Smooth muscle cell of the coronary artery (primary cell): ENCODE results near the gene YTHDF2. TPM values are rescaled to one million over a fixed set of nuclear protein-coding genes. Genes with fewer than 3 reads are reported as not detected.

Experiments used
- total RNA-seq: library from RNA; depleted of rRNA; stranded (reverse); fragments of >200 nt; gene quantifications from 2 replicates; pipeline ENCODE4 v1.2.3, GENCODE V29; 2014; ENCODE audit warnings: low replicate concordance

The YTHDF2 gene
- 37.4 and 46.9 TPM in 2 replicates for total RNA-seq

GRCh38 chr1:28736450-28737306, at the start of gene YTHDF2:
YTHDF2 (plus strand) TSS chr1:28736940; CDS start chr1:28737121, 181 bp downstream.

GRCh38 chr1:28811766-28812668, 75.3 kb downstream of the YTHDF2 start, which contains the start of gene OPRD1:
OPRD1 (plus strand) TSS chr1:28812170; CDS start chr1:28812384, 214 bp downstream.

Other genes with a start within 250 kb of the YTHDF2 start
- gene RCC1, start 230.9 kb upstream of the YTHDF2 start, total RNA-seq = 35.1 and 52.5 TPM in 2 replicates
- 17.7 and 21.5 TPM in 2 replicates for gene TRNAU1AP, start 183.9 kb upstream of the YTHDF2 start, total RNA-seq
- 1.5 and 3.2 TPM in 2 replicates for gene RAB42, start 144.7 kb upstream of the YTHDF2 start, total RNA-seq
- gene TAF12, start 93.9 kb upstream of the YTHDF2 start, total RNA-seq = 54.5 and 65.8 TPM in 2 replicates
- not detected in 2 replicates for gene RNU11, start 88.3 kb upstream of the YTHDF2 start, total RNA-seq
- 5.6 and 7.5 TPM in 2 replicates for gene GMEB1, start 68.2 kb upstream of the YTHDF2 start, total RNA-seq
- under 0.01 TPM in 1 of 2 replicates, not detected in the other for gene OPRD1, start 75.2 kb downstream of the YTHDF2 start, total RNA-seq
- gene EPB41, start 177.6 kb downstream of the YTHDF2 start, total RNA-seq = 8.6 and 21.2 TPM in 2 replicates